Activated naive CD8-positive, alpha-beta T cell treated with anti-CD3 and anti-CD28 coated beads for 36 hours (primary cell): ENCODE measurements around the gene FAM184A. TPM values are rescaled to one million over a fixed set of nuclear protein-coding genes. Genes with fewer than 3 reads are reported as not detected.

Experiments used
- DNase-seq: peaks from one replicate; pipeline ENCODE4 v3.0.0; 2021
- H3K27ac Mint-ChIP-seq: one replicate; pipeline ENCODE4 v1.8.0; 2022; ENCODE audit warnings: mild to moderate bottlenecking, moderate library complexity, mixed read lengths
- H3K27me3 Mint-ChIP-seq: one replicate; pipeline ENCODE4 v1.8.0; 2022; ENCODE audit warnings: mild to moderate bottlenecking, mixed read lengths
- H3K36me3 Mint-ChIP-seq: one replicate; pipeline ENCODE4 v1.8.0; 2021; ENCODE audit warnings: mild to moderate bottlenecking, mixed read lengths
- H3K4me1 Mint-ChIP-seq: one replicate; pipeline ENCODE4 v1.8.0; 2021; ENCODE audit warnings: mixed read lengths
- H3K4me3 Mint-ChIP-seq: one replicate; pipeline ENCODE4 v1.8.0; 2022; ENCODE audit warnings: mild to moderate bottlenecking, moderate library complexity, mixed read lengths
- H3K9me3 Mint-ChIP-seq: one replicate; pipeline ENCODE4 v1.8.0; 2022; ENCODE audit warnings: mixed read lengths
- total RNA-seq, 2 experiments: library from RNA; stranded (reverse); gene quantifications; one replicate each; pipeline ENCODE4 v1.2.3, GENCODE V29; 2021

FAM184A gene
- total RNA-seq, 2 experiments from 2014 or later: 2.7 to 3.7 TPM

- Mint-ChIP-seq H3K9me3 (peaks cover 3% of the 10 kb centered on the region), H3K27me3 (no peaks in the 10 kb centered on the region), H3K36me3 (no peaks in the 10 kb centered on the region), H3K4me1 (peaks cover 6% of the 10 kb centered on the region), H3K27ac (no peak overlapping the region), H3K4me3 (no peak overlapping the region)
- DNase-seq: no peak
Observed at GRCh38 chr6:119052292-119052889, 26.1 kb downstream of the FAM184A start.

GRCh38 chr6:119044255-119044654, 34.2 kb downstream of the FAM184A start:
- no peaks in the 10 kb centered on the region for H3K36me3 Mint-ChIP-seq
- no peak overlapping the region for H3K27ac Mint-ChIP-seq
- no peak for DNase-seq
- no peaks in the 10 kb centered on the region for H3K27me3 Mint-ChIP-seq
- H3K9me3 Mint-ChIP-seq: no peaks in the 10 kb centered on the region
- peaks cover 6% of the 10 kb centered on the region for H3K4me1 Mint-ChIP-seq
- H3K4me3 Mint-ChIP-seq: no peak overlapping the region

- Mint-ChIP-seq H3K36me3 (no peaks in the 10 kb centered on the region), H3K27me3 (no peaks in the 10 kb centered on the region), H3K9me3 (no peaks in the 10 kb centered on the region), H3K4me1 (peaks cover 6% of the 10 kb centered on the region), H3K27ac (no peak overlapping the region), H3K4me3 (no peak overlapping the region)
- DNase-seq: no peak
Observed at GRCh38 chr6:119043783-119044182, 34.7 kb downstream of the FAM184A start.

- H3K27me3 Mint-ChIP-seq: no peaks in the 10 kb centered on the region
- H3K4me3 Mint-ChIP-seq: no peak overlapping the region
- no peaks in the 10 kb centered on the region for H3K36me3 Mint-ChIP-seq
- DNase-seq: no peak
- H3K9me3 Mint-ChIP-seq: no peaks in the 10 kb centered on the region
- peak overlapping the region; percentile 1 for H3K27ac Mint-ChIP-seq
- H3K4me1 Mint-ChIP-seq: peaks cover 6% of the 10 kb centered on the region
Observed at GRCh38 chr6:119043265-119043664, 35.2 kb downstream of the FAM184A start.

GRCh38 chr6:119040636-119041035, 37.8 kb downstream of the FAM184A start:
- Mint-ChIP-seq H3K4me3 (no peak overlapping the region), H3K9me3 (no peaks in the 10 kb centered on the region), H3K27me3 (no peaks in the 10 kb centered on the region), H3K36me3 (no peaks in the 10 kb centered on the region), H3K27ac (no peak overlapping the region), H3K4me1 (peaks cover 6% of the 10 kb centered on the region)
- no peak for DNase-seq

GRCh38 chr6:119040229-119040628, 38.2 kb downstream of the FAM184A start:
- Mint-ChIP-seq H3K36me3 (no peaks in the 10 kb centered on the region), H3K9me3 (no peaks in the 10 kb centered on the region), H3K27ac (no peak overlapping the region), H3K27me3 (no peaks in the 10 kb centered on the region), H3K4me1 (peaks cover 6% of the 10 kb centered on the region), H3K4me3 (no peak overlapping the region)
- DNase-seq: no peak

- no peaks in the 10 kb centered on the region for H3K27me3 Mint-ChIP-seq
- H3K9me3 Mint-ChIP-seq: no peaks in the 10 kb centered on the region
- no peak overlapping the region for H3K4me3 Mint-ChIP-seq
- no peak overlapping the region for H3K27ac Mint-ChIP-seq
- no peak for DNase-seq
- peaks cover 2% of the 10 kb centered on the region for H3K4me1 Mint-ChIP-seq
- no peaks in the 10 kb centered on the region for H3K36me3 Mint-ChIP-seq
Observed at GRCh38 chr6:119037941-119038623, 40.4 kb downstream of the FAM184A start.

- Mint-ChIP-seq H3K4me3 (no peak overlapping the region), H3K36me3 (no peaks in the 10 kb centered on the region), H3K9me3 (no peaks in the 10 kb centered on the region), H3K27ac (no peak overlapping the region), H3K27me3 (no peaks in the 10 kb centered on the region), H3K4me1 (no peaks in the 10 kb centered on the region)
- no peak for DNase-seq
Observed at GRCh38 chr6:119037264-119037663, 41.2 kb downstream of the FAM184A start.

GRCh38 chr6:119036081-119036480, 42.4 kb downstream of the FAM184A start:
- H3K4me1 Mint-ChIP-seq: no peaks in the 10 kb centered on the region
- no peaks in the 10 kb centered on the region for H3K27me3 Mint-ChIP-seq
- no peaks in the 10 kb centered on the region for H3K9me3 Mint-ChIP-seq
- no peak overlapping the region for H3K27ac Mint-ChIP-seq
- no peak for DNase-seq
- H3K4me3 Mint-ChIP-seq: no peak overlapping the region
- H3K36me3 Mint-ChIP-seq: no peaks in the 10 kb centered on the region

GRCh38 chr6:119035459-119035858, 43.0 kb downstream of the FAM184A start:
- H3K27me3 Mint-ChIP-seq: no peaks in the 10 kb centered on the region
- H3K9me3 Mint-ChIP-seq: no peaks in the 10 kb centered on the region
- no peaks in the 10 kb centered on the region for H3K36me3 Mint-ChIP-seq
- no peaks in the 10 kb centered on the region for H3K4me1 Mint-ChIP-seq
- H3K4me3 Mint-ChIP-seq: no peak overlapping the region
- no peak for DNase-seq
- no peak overlapping the region for H3K27ac Mint-ChIP-seq

- Mint-ChIP-seq H3K27ac (no peak overlapping the region), H3K27me3 (no peaks in the 10 kb centered on the region), H3K4me3 (no peak overlapping the region), H3K4me1 (no peaks in the 10 kb centered on the region), H3K9me3 (no peaks in the 10 kb centered on the region), H3K36me3 (no peaks in the 10 kb centered on the region)
- DNase-seq: no peak
Observed at GRCh38 chr6:119034827-119035458, 43.5 kb downstream of the FAM184A start.

- no peak overlapping the region for H3K27ac Mint-ChIP-seq
- H3K9me3 Mint-ChIP-seq: no peaks in the 10 kb centered on the region
- no peak for DNase-seq
- no peaks in the 10 kb centered on the region for H3K36me3 Mint-ChIP-seq
- H3K27me3 Mint-ChIP-seq: no peaks in the 10 kb centered on the region
- H3K4me3 Mint-ChIP-seq: no peak overlapping the region
- H3K4me1 Mint-ChIP-seq: no peaks in the 10 kb centered on the region
Observed at GRCh38 chr6:119032428-119032827, 46.0 kb downstream of the FAM184A start.

- no peaks in the 10 kb centered on the region for H3K9me3 Mint-ChIP-seq
- H3K4me1 Mint-ChIP-seq: no peaks in the 10 kb centered on the region
- H3K4me3 Mint-ChIP-seq: no peak overlapping the region
- H3K27me3 Mint-ChIP-seq: no peaks in the 10 kb centered on the region
- H3K36me3 Mint-ChIP-seq: no peaks in the 10 kb centered on the region
- DNase-seq: no peak
- H3K27ac Mint-ChIP-seq: no peak overlapping the region
Observed at GRCh38 chr6:119030759-119031158, 47.7 kb downstream of the FAM184A start.

GRCh38 chr6:119028091-119028490, 50.4 kb downstream of the FAM184A start:
- H3K9me3 Mint-ChIP-seq: no peaks in the 10 kb centered on the region
- no peak for DNase-seq
- H3K4me3 Mint-ChIP-seq: no peak overlapping the region
- H3K4me1 Mint-ChIP-seq: no peaks in the 10 kb centered on the region
- no peak overlapping the region for H3K27ac Mint-ChIP-seq
- H3K36me3 Mint-ChIP-seq: no peaks in the 10 kb centered on the region
- H3K27me3 Mint-ChIP-seq: no peaks in the 10 kb centered on the region

- no peak overlapping the region for H3K27ac Mint-ChIP-seq
- H3K9me3 Mint-ChIP-seq: no peaks in the 10 kb centered on the region
- no peak for DNase-seq
- no peaks in the 10 kb centered on the region for H3K36me3 Mint-ChIP-seq
- H3K4me3 Mint-ChIP-seq: no peak overlapping the region
- H3K4me1 Mint-ChIP-seq: no peaks in the 10 kb centered on the region
- no peaks in the 10 kb centered on the region for H3K27me3 Mint-ChIP-seq
Observed at GRCh38 chr6:119027465-119027864, 51.0 kb downstream of the FAM184A start.

GRCh38 chr6:119026822-119027221, 51.6 kb downstream of the FAM184A start:
- Mint-ChIP-seq H3K9me3 (no peaks in the 10 kb centered on the region), H3K4me1 (no peaks in the 10 kb centered on the region), H3K36me3 (no peaks in the 10 kb centered on the region)

More at GRCh38 chr6:119026822-119027221, 51.6 kb downstream of the FAM184A start:
- H3K4me3 Mint-ChIP-seq: no peak overlapping the region
- no peak for DNase-seq
- H3K27ac Mint-ChIP-seq: no peak overlapping the region
- H3K27me3 Mint-ChIP-seq: no peaks in the 10 kb centered on the region
